IPS-18c (cell line): ENCODE data around the gene SLC29A2.
A peak's percentile ranks its signal among the peaks of the same experiment; 100 is the strongest.
"Not testable (repeated sequence)": the region's sequence is repeated elsewhere in the genome, so short reads cannot be mapped to it uniquely, and the experiment has no call there.

Experiments
- H3K4me3 ChIP-seq: 2 replicates; pipeline ENCODE4 v1.7.0; 2013; ENCODE audit warnings: low read depth, mild to moderate bottlenecking, low read length, moderate library complexity; ENCODE audit not compliant: insufficient read depth
- H3K9me3 ChIP-seq: one replicate; pipeline ENCODE4 v1.6.1; 2013; ENCODE audit warnings: mild to moderate bottlenecking, low read length, moderate library complexity; ENCODE audit not compliant: control insufficient read depth, insufficient read depth

SLC29A2 gene

GRCh38 chr11:66391322-66391721 is 19.8 kb upstream of the SLC29A2 start:
- no peak overlapping the region for H3K4me3 ChIP-seq

DNA sequence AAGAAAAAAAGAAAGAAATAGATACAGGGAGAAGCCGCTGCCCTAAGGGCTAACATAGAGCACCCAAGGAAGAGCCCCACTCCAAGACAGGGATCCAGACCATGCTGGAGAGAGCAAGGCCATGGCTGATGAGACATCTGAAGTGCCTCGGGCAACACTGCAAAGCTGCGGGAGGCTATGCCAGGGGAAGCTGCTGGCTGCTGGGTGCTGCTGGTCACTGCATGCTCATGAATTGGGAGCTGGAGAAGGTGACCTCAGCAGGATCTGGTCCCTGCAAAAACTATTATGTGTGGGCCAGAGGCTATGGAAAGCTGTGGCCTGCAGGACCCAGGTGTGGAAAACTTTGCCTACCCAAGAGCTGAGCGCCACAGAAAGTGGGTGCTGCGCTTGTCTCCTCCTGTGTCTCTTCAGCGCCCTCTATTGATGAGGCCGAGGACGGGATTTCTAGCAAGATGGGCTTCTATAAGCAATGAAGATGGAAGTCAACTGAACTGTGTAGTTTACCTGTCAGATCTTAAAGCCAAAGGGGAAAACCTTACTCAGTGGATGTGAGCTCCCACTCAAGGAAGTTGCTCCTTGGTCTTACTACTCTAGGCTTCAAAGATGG is 17.3 kb upstream of the SLC29A2 start:
- no peak overlapping the region for H3K4me3 ChIP-seq
- H3K9me3 ChIP-seq: no peaks in the 10 kb centered on the region

More at GRCh38 chr11:66391322-66391721, 19.8 kb upstream of the SLC29A2 start:
- no peaks in the 10 kb centered on the region for H3K9me3 ChIP-seq

DNA sequence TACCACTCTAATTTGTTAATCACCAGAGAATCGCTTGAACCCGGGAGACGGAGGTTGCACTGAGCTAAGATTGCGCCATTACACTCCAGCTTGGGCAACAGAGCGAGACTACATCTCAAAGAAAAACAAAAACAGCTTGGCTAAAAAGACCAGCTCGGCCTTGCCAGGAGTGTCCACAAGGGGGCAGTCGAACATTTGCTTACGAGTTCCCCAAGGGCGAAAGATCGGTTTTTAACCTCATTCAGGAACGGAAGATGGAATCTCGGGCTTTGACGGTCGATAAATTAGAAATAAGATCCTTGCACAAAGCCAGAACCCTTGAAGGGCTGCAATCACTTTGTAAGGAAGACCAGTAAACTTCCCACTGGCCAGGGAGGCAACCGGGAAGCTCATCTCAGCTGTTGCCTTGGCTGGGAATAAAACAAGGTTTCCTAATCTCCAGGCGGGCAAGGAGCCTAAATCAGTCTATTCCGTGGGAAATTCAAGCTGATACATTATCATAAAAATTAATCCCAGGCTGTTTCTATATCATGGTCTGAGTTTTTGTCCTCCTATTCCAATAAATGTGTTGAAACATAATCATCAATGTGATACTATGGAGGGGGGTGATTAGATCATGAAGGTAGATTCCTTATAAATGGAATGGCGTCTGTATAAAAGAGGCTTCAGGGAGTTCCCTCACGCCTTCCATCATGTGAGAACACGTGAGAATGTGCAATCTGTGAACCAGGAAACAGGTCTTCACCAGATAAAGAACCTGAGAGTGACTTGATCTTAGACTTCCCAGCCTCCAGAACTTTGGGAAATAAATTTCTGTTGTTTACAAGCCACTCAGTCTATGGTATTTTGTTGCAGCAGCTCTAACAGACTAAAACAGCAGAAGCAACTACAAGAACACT is 14.9 kb upstream of the SLC29A2 start:
- no peak overlapping the region; the same call in 1 of the 2 replicates for H3K4me3 ChIP-seq

DNA sequence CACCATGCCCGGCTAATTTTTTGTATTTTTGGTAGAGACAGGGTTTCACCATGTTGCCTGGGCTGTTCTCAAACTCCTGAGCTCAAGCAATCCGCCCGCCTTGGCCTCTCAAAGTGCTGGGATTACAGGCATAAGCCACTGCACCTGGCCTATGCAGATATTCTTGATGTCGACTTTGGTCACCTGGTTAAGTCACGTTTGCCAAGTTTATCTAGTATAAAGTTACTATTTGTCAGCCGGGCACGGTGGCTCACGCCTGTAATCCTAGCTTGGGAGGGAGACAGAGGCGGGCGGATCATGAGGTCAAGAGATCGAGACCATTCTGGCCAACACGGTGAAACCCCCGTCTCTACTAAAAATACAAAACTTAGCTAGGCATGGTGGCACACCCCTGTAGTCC is 12.8 kb upstream of the SLC29A2 start:
- H3K4me3 ChIP-seq, H3K9me3 ChIP-seq: not testable (repeated sequence)

More for the DNA sequence above, 14.9 kb upstream of the SLC29A2 start:
- H3K9me3 ChIP-seq: no peaks in the 10 kb centered on the region

- not testable (repeated sequence) for H3K9me3 ChIP-seq, H3K4me3 ChIP-seq
Observed at GRCh38 chr11:66380264-66380663, 8.7 kb upstream of the SLC29A2 start.

DNA sequence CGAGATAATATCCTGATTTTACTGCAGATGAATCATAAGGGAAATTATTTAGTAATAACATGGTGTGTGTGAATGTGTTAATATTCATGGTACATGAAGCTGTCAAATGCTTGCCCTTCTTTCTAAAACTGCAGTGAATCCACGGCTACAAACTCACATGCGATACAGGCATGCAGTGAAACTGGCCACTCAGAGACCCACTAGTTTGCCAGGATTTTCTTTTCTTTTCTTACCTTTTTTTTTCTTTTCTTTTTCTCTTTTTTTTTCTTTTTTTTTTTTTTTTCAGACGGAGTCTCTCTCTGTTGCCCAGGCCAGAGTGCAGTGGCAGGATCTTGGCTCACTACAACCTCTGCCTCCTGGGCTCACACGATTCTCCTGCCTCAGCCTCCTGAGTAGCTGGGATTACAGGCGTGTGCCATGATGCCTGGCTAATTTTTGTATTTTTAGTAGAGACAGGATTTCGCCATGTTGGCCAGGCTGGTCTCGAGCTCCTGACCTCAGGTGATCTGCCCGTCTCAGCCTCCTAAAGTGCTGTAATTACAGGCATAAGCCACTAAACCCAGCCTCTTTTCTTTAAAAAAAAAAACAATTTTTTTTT is 2.2 kb upstream of the SLC29A2 start:
- not testable (repeated sequence) for H3K9me3 ChIP-seq, H3K4me3 ChIP-seq

GRCh38 chr11:66373265-66373664 is 1.7 kb upstream of the SLC29A2 start:
- Histone ChIP-seq H3K9me3 (no peaks in the 10 kb centered on the region), H3K4me3 (no peak overlapping the region)

- Histone ChIP-seq H3K9me3 (no peaks in the 10 kb centered on the region), H3K4me3 (peak overlapping the region; percentile 45; the same call in 1 of the 2 replicates)
Observed at GRCh38 chr11:66369073-66369894, 2.3 kb downstream of the SLC29A2 start.

DNA sequence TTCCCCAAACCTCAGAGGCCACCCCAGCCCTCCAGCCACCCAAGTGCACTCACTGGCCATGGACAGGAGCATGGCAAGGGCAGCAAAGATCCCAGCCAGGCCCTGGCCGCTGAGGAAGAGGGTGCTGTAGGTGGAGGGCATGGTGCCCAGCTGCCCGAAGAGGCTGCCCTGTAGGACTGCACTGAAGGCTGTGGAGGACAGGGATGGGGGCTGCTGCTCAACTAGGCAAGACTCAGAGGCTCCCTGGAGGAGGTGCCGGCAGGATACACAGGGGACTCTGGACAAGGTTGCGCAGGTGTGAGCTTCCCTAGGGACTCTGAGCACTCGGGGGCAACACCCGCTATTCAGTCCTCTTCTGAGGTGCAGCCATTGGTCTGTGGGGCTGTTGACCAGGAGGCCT is 3.1 kb downstream of the SLC29A2 start:
- H3K4me3 ChIP-seq: no peak overlapping the region
- H3K9me3 ChIP-seq: no peaks in the 10 kb centered on the region

DNA sequence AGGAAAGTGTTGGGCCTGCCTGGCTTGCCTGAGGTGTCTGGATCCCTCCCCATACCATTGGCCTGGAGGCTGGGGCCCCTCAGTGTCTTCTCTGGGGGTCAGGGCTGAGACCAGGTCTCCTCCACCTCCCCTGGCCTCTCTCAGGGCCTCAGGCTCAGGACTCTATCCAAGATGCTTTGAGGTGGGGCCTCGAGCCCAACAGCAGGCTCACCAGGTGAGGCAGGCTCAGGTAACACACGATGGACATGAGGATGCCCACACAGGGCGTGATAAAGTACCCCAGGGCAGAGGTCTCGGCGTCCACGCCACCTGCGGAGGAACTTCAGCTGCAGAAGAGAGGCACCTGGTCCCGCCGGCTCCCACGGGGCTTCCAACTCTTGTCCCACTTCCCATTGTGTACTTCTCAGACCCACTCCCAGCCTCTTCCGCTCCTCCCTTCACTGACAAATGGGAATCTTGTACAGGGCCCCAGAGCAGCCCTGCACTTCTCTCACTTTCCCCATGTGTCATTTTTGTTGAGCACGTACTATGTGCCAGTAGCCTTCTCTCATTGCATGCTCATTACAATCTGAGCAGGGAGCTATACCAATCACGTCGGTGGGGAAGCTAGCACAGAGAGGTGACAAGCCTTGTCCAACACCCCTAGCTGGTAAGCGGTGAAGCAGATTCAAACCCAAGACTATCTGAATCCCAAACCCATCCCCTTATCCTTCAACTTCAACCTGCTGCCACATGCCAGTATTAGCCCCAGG is 3.8 kb downstream of the SLC29A2 start:
- Histone ChIP-seq H3K4me3 (no peak overlapping the region), H3K9me3 (no peaks in the 10 kb centered on the region)

GRCh38 chr11:66366844-66367477 is 4.6 kb downstream of the SLC29A2 start:
- no peaks in the 10 kb centered on the region for H3K9me3 ChIP-seq

DNA sequence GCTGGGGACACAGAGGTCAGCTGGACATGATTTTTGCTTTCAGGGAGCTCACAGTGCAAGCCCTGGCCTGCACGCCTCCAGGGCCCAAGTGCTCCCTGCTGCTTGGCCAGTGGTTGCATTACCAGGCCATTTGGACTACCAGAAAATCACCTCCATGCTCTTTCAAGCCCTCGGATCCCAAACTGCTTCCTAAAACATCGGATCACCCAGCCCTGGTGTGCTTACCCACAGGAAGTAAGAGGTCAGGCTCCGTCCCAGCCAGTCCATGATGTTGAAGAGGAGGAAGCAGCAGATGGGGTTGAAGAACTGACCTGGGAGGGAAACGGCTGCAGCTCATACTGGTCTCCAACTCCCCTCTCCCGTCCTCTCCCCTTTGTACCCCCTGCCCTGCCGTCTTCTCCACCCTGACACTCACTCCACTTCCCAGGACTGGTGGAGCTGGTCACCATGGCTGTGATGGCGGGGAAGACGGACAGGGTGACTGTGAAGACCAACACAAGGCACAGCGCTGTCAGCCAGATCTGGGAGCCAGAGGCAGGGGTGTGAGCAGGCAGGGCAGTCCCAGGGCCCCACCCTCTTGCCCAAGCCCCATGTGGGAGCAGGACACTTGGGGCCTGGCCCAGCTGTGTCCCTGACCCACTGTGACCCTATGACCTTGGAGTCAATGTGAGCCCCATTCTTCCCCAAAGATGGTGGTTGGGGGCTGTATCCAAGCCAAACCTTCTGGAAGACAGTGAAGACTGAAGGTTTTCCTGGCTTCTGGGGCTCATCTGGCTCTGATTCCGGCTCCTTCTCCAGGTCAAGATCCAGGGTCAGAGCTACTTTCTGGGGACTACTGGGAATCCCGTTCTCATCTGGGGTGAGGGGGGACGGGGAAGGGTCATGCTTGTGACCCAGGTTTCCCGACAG is 5.6 kb downstream of the SLC29A2 start:
- Histone ChIP-seq H3K4me3 (no peak overlapping the region), H3K9me3 (no peaks in the 10 kb centered on the region)

More at GRCh38 chr11:66366844-66367477, 4.6 kb downstream of the SLC29A2 start:
- H3K4me3 ChIP-seq: no peak overlapping the region

DNA sequence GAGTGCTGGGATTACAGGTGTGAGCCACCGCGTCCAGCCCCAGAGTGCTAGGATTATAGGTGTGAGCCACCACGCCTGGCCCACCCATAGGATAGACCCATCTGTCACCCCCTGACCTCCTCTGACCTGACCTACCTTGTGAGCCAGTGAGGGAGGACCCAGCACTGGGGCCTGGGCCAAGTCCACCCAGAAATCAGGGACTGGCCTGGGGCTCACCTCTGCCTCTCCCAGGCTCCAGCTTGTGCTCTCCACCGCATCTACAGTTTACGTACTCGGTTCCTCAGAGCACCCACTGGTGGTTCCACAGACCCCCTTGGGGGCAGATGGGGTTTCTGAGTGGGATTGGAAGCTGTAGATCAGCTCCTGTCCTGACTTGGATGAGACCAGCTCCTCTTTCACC is 6.4 kb downstream of the SLC29A2 start:
- Histone ChIP-seq H3K4me3 (no peak overlapping the region), H3K9me3 (no peaks in the 10 kb centered on the region)

DNA sequence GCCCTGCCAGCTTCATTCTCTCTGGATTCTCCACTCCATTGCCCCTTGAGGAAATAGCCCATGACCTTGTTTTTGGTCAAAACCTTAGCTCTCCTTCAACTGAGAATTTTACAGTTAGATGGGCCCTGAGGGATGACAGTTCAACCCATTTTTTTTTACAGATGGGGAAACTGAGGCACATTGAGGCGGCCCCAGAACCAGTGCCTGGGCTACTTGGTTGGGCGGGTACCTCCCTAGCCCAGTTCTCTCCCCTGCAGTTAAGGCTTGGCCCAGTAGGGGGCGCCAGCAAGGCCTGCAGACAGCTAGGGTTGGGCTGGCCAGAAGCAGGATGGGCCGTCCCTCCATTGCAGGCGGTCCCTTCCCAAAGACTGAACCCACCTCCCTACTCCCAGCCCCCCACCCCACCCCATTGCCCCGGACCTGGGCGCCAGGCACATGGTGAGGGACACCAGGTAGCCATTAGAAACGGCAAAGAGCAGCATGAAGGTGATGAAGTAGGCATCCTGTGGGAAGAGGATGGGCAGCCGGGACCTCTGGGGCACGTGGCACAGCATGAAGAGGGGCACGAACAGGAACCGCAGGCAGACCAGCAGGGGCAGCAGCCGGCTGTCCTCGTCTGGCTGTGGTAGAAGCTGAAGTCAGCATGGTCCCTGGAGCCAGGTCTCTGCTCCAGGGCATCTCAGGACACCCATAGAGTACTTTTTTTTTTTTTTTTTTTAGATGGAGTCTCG is 7.6 kb downstream of the SLC29A2 start:
- H3K4me3 ChIP-seq: no peak overlapping the region
- no peaks in the 10 kb centered on the region for H3K9me3 ChIP-seq

- Histone ChIP-seq H3K4me3 (no peak overlapping the region), H3K9me3 (no peaks in the 10 kb centered on the region)
Observed at GRCh38 chr11:66363187-66363601, 8.4 kb downstream of the SLC29A2 start.
